HG02970 (cell line): ENCODE results near the gene XIST.
"Not testable (repeated sequence)": the region's sequence is repeated elsewhere in the genome, so short reads cannot be mapped to it uniquely, and the experiment has no call there.

Experiments
- ATAC-seq: cut with Tn5 transposase; IDR thresholded peaks from one replicate; pipeline ENCODE4 v1.9.1; 2021; ENCODE audit warnings: mild to moderate bottlenecking, moderate library complexity, moderate number of reproducible peaks; ENCODE audit not compliant: unreplicated experiment, low FRiP score

The XIST gene

DNA sequence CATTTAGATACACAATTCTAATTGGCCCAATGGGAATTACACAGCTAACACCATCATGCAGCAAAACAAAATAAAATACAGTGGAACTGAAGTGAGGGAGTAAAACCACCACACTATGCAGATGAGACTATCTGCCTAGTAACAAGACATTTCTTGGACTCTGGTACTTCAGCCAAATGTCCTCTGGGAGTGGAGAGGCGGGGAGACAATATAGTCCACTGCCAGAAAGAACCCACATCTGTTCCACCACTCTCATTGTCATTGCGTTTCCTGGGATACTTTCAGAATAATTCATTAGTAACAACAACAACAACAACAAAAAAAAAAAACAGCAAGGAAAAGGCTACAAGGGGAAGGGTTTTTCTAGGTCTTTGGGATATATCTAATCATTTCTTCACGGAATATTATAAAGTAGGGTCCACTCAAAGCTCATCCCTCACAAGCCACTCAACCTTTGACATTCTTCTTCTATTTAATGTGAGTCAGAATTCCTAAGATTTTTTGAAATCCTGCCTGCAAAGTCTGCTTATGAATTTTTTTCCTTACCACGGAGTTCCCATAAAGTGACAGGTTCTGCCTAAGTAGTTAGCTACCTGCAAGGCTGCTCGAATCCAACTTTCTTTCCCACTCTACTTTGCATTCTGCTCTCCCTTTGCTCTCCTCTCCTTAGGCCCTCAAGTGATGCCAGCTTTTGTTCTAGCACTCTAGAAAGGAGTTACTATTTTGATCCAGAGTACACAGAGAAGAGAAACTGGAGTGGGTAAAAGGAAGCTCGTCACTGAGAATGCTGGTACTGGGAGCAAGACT lies 34.9 kb downstream of the XIST start:
- no peak for ATAC-seq

- ATAC-seq = no peak
Measured at GRCh38 chrX:73812256-73812655, 40.3 kb downstream of the XIST start.

DNA sequence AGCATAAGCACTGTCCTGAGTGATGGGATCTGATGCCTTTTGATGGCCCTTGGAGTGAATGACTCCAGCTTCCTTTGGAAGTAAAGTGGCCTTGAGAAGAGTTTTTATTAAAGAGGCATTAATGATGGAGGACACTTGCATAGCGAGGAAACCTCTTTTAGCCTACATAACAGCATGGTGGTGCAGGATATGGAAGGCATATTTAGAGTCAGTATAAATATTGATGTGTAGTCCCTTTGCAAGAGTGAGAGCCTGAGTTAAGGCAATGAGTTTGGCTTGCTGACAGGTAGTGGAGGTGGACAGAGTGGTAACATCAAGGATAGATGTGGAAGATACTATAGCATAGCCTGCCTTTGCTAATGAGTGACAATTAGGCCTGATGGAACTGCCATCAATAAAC lies 48.4 kb downstream of the XIST start:
- not testable (repeated sequence) for ATAC-seq

DNA sequence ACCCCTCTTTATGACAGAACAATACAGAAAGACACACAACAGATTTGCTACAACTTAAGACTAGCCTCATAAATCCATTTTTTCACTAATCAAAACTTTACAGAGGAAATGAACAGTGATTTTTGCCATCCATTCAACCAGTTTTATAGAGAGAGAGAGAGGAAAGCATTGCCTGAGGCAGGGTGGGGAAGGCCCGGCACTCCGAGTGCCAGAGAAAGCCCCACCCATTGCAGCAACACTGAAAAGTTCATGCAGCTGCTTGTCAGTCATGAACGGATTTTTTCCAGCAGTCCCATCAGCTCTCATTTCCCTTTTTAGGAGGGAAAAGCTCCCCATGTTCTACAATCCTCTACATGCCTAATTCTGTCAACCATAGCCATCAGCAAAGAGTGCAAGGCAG lies 52.6 kb downstream of the XIST start:
- ATAC-seq = no peak

GRCh38 chrX:73792511-73792910 lies 60.0 kb downstream of the XIST start:
- not testable (repeated sequence) for ATAC-seq

DNA sequence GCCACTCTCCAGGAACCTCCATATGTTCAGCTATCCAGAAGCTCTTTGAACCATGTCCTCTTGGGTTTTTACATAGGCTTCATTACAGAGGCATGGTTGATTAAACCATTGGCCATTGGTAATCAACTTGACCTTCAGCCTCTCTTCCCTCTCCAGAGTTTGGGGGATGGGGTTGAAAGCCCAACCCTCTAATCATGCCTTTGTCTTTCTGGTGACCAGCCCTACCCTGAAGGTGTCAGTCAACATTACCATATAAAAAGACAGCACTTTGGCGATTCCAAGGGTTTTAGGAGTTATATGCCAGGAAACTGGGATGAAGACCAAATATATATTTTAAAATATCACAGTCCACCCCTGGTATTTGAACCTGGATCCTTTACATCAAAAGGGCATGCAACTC lies 67.0 kb downstream of the XIST start:
- ATAC-seq = no peak
